Fibroblast of lung (primary cell): ENCODE results near the gene SMAP1. TPM values are rescaled to one million over a fixed set of nuclear protein-coding genes. Genes with fewer than 3 reads are reported as not detected.

Experiments
- DNase-seq, 2 donors: peaks; one replicate each; pipeline versions ENCODE4 v3.0.0 to v3.0.0-alpha.2; 2010; ENCODE audit warnings: low read depth in 2 of 2
- H2AFZ ChIP-seq: 2 replicates; pipeline ENCODE4 v1.5.1; 2012; ENCODE audit warnings: low read length, control low read depth, inconsistent platforms
- H3K27ac ChIP-seq: 2 replicates; pipeline ENCODE4 v1.5.1; 2011; ENCODE audit warnings: low read length, control low read depth; ENCODE audit not compliant: insufficient read depth
- H3K27me3 ChIP-seq: 2 replicates; pipeline ENCODE4 v1.5.1; 2011; ENCODE audit warnings: mild to moderate bottlenecking, low read length; ENCODE audit not compliant: control insufficient read depth, insufficient read depth
- H3K36me3 ChIP-seq: 2 replicates; pipeline ENCODE4 v1.5.1; 2011; ENCODE audit warnings: low read length; ENCODE audit not compliant: control insufficient read depth, insufficient read depth
- H3K4me1 ChIP-seq: 2 replicates; pipeline ENCODE4 v1.5.1; 2011; ENCODE audit warnings: low read length; ENCODE audit not compliant: control insufficient read depth, insufficient read depth; ENCODE audit errors: extremely low read depth
- H3K4me2 ChIP-seq: 2 replicates; pipeline ENCODE4 v1.5.1; 2011; ENCODE audit warnings: low read length, control low read depth; ENCODE audit not compliant: insufficient read depth; ENCODE audit errors: extremely low read depth
- H3K4me3 ChIP-seq, 4 experiments: fragments of 200-600 bp in 1 of 4; sonication (generic) in 1 of 4; replicated peaks in 1 of 4; 2 replicates each; pipeline ENCODE4 v1.5.1; 2011 to 2016; ENCODE audit warnings: low read length in 4 of 4, low read depth in 3 of 4, mild to moderate bottlenecking in 3 of 4, control low read depth in 2 of 4, inconsistent platforms in 1 of 4, mixed read lengths in 1 of 4; ENCODE audit not compliant: insufficient read depth in 1 of 4; ENCODE audit errors: control extremely low read depth in 1 of 4
- H3K79me2 ChIP-seq: 2 replicates; pipeline ENCODE4 v1.5.1; 2012; ENCODE audit warnings: mild to moderate bottlenecking, low read length, inconsistent platforms; ENCODE audit not compliant: control insufficient read depth, insufficient read depth
- H3K9ac ChIP-seq: 2 replicates; pipeline ENCODE4 v1.5.1; 2011; ENCODE audit warnings: mild to moderate bottlenecking, low read length, control low read depth; ENCODE audit not compliant: insufficient read depth
- H3K9me3 ChIP-seq: 2 replicates; pipeline ENCODE4 v1.5.1; 2012; ENCODE audit warnings: low read depth, low read length; ENCODE audit not compliant: control insufficient read depth, insufficient read depth
- H4K20me1 ChIP-seq: 2 replicates; pipeline ENCODE4 v1.5.1; 2011; ENCODE audit warnings: low read length; ENCODE audit not compliant: control insufficient read depth, insufficient read depth; ENCODE audit errors: extremely low read depth
- EZH2 ChIP-seq: IDR thresholded peaks from 2 replicates; pipeline ENCODE4 v1.5.1; 2012; ENCODE audit warnings: low read length, control low read depth, mild to moderate bottlenecking; ENCODE audit errors: missing control alignments
- polyA plus RNA-seq, 2 donors: library from polyadenylated mRNA; depleted of rRNA in 1 of 2; stranded (reverse) in 1 of 2; unstranded in 1 of 2; fragments of >200 nt; gene quantifications; 2 replicates each; pipeline ENCODE4 v1.2.1, GENCODE V29; 2011 to 2012; ENCODE audit warnings: missing spikeins in 1 of 2
- total RNA-seq: library from RNA; depleted of rRNA; stranded (reverse); fragments of >200 nt; gene quantifications from 2 replicates; pipeline ENCODE4 v1.2.1, GENCODE V29; 2014
- TF ChIP-seq, protein P1 (sequence below), 2 donors: IDR thresholded peaks in 1 of 2; conservative IDR thresholded peaks in 1 of 2; 1 replicate in 1 of 2; 2 replicates in 1 of 2; pipeline ENCODE4 v1.5.1; 2011 to 2012; ENCODE audit warnings: low read length in 2 of 2, control low read depth in 1 of 2, inconsistent platforms in 1 of 2, low read depth in 1 of 2, mild to moderate bottlenecking in 1 of 2

Gene SMAP1
- total and polyA plus RNA-seq, 2 donors (not counting 1 experiment from before 2014, with no cell fraction given) = 18.3 to 25.7 TPM

DNA sequence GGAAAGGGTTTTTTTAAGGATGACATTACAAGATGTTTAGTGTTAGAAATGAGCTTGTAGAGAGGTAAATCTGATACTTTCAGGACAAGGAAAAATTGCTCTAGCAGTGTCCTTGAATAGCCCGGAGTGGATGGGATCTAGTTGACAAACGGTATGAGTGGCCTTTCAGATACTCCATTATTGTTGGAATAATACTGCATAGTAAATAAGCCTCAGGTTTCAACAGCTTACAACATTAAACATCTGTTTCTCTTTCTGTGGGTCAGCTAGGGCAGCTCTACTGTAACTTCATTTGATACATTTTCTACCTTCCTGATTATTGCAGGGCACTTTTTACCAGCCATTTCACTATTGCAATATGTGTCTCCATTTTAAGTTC, 171.2 kb downstream of the SMAP1 start:
- no peaks in the 10 kb centered on the region for H4K20me1 ChIP-seq
- no peak overlapping the region for H3K9ac ChIP-seq
- no peaks in the 10 kb centered on the region for H3K36me3 ChIP-seq
- no peaks in the 10 kb centered on the region for H3K4me1 ChIP-seq
- H3K4me2 ChIP-seq = no peak overlapping the region
- no peaks in the 10 kb centered on the region for H3K79me2 ChIP-seq
- H3K27me3 ChIP-seq = no peaks in the 10 kb centered on the region
- H3K27ac ChIP-seq = no peak overlapping the region
- no peak overlapping the region for H3K4me3 ChIP-seq
- TF ChIP-seq EZH2 = no peak
- no peaks in the 10 kb centered on the region for H3K9me3 ChIP-seq
- DNase-seq = no peak
- no peak overlapping the region for H2AFZ ChIP-seq

DNA sequence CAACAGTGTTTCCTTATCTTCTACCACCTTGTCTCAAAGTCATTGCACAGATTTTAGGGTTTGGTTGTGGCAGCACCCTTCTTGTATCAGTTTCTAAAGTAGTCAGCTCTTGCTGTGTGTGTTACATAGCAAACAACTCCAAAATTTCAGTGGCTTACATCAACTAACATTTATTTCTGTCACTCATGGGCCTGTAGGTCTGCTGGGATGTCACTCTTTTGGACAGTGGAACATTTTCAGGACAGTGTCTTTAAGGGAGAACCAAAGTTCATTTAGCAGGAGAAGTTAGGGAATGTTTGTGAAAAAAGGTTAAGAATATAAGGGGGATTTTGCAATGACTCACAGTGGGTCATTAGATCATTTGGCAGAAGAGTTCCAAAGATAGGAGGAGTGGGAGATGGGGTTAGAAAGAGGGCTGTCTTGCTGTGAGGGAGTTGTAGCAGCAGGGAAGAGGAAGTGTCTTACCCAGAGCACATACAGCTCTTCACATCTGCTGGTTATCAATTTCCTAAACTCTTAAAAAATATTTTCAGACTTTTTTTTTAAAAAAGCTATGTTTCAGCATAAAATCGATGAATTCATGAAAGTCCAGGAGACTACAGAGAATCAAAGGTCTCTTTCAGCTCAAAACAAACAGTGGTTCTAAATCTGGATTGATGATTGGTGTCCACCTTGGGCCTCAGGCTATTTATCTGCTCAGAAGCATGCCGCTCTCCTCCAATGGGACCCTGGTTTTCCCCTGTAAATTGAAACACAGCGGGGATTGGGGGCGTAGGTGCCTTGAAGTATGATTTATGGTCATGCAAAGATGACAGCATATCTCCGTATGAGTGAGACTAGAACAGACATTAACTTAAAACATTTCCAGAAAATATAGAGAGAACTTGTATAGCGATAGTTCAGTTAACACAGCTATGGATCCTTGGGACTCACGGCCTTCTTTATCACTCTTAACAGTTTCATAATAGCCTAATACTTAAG, 171.9 kb downstream of the SMAP1 start:
- DNase-seq = no peak
- Histone ChIP-seq H3K4me2 (no peak overlapping the region), H3K9ac (no peak overlapping the region), H3K27me3 (no peaks in the 10 kb centered on the region), H3K4me3 (no peak overlapping the region), H3K36me3 (no peaks in the 10 kb centered on the region), H3K79me2 (no peaks in the 10 kb centered on the region), H3K4me1 (no peaks in the 10 kb centered on the region), H3K27ac (no peak overlapping the region), H2AFZ (no peak overlapping the region), H4K20me1 (no peaks in the 10 kb centered on the region), H3K9me3 (no peaks in the 10 kb centered on the region)
- TF ChIP-seq, protein P1, sequence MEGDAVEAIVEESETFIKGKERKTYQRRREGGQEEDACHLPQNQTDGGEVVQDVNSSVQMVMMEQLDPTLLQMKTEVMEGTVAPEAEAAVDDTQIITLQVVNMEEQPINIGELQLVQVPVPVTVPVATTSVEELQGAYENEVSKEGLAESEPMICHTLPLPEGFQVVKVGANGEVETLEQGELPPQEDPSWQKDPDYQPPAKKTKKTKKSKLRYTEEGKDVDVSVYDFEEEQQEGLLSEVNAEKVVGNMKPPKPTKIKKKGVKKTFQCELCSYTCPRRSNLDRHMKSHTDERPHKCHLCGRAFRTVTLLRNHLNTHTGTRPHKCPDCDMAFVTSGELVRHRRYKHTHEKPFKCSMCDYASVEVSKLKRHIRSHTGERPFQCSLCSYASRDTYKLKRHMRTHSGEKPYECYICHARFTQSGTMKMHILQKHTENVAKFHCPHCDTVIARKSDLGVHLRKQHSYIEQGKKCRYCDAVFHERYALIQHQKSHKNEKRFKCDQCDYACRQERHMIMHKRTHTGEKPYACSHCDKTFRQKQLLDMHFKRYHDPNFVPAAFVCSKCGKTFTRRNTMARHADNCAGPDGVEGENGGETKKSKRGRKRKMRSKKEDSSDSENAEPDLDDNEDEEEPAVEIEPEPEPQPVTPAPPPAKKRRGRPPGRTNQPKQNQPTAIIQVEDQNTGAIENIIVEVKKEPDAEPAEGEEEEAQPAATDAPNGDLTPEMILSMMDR (conservative IDR thresholded peaks at IDR 0.05 in 1 of 2, IDR thresholded peaks at IDR 0.05 in 1 of 2; ENCODE audit: low read depth in 1 of 2, low read length in 2 of 2) = no peak
- TF ChIP-seq EZH2 = no peak

DNA sequence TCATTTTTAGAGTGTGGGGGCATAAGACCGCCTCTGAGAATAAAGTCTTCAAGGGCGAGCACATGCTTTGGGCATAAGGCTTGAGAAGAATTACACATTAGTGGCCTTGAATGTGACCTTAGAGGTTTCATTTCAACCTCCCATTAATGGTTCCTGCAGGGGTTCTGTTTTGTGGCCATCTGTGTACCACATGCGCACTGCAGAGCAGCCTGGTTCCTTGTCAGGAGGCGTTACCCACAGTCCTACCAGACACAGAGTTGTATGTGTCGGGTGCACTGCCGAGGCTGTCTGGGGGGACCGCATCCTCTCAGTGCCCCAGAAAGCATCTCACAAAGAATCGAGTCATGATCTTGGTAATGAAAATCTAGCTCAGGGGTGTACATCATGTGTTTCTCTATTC, 173.4 kb downstream of the SMAP1 start:
- H3K9ac ChIP-seq = no peak overlapping the region
- H3K36me3 ChIP-seq = no peaks in the 10 kb centered on the region
- no peak overlapping the region for H3K27ac ChIP-seq
- H3K4me3 ChIP-seq = no peak overlapping the region
- H3K27me3 ChIP-seq = no peaks in the 10 kb centered on the region
- H3K4me2 ChIP-seq = no peak overlapping the region
- no peaks in the 10 kb centered on the region for H3K79me2 ChIP-seq
- DNase-seq = no peak
- H4K20me1 ChIP-seq = no peaks in the 10 kb centered on the region
- H3K4me1 ChIP-seq = no peaks in the 10 kb centered on the region
- TF ChIP-seq EZH2 = no peak
- TF ChIP-seq, protein P1 (conservative IDR thresholded peaks at IDR 0.05 in 1 of 2, IDR thresholded peaks at IDR 0.05 in 1 of 2; ENCODE audit: low read depth in 1 of 2, low read length in 2 of 2) = no peak
- no peak overlapping the region for H2AFZ ChIP-seq
- H3K9me3 ChIP-seq = no peaks in the 10 kb centered on the region
